Trophoblast cell (in vitro differentiated cells and primary cell): ENCODE data around the gene AUTS2.

Source experiments
- DNase-seq, 2 donors: peaks; one replicate each; pipeline ENCODE4 v3.0.0-alpha.2; 2016
- H2AFZ ChIP-seq: 2 replicates; pipeline ENCODE4 v1.6.1; 2013; ENCODE audit warnings: low read length, moderate library complexity, mild to moderate bottlenecking; ENCODE audit not compliant: insufficient read depth, poor library complexity
- H2AK5ac ChIP-seq: 2 replicates; pipeline ENCODE4 v1.6.1; 2013; ENCODE audit warnings: mild to moderate bottlenecking, low read length
- H2BK120ac ChIP-seq: 2 replicates; pipeline ENCODE4 v1.6.1; 2013; ENCODE audit warnings: low read length, mild to moderate bottlenecking, moderate library complexity; ENCODE audit not compliant: insufficient read depth, poor library complexity
- H2BK12ac ChIP-seq: 2 replicates; pipeline ENCODE4 v1.6.1; 2013; ENCODE audit warnings: mild to moderate bottlenecking, low read length, moderate library complexity
- H2BK5ac ChIP-seq: 2 replicates; pipeline ENCODE4 v1.6.1; 2013; ENCODE audit warnings: low read length, low read depth, moderate library complexity, mild to moderate bottlenecking; ENCODE audit not compliant: poor library complexity
- H3K14ac ChIP-seq: 2 replicates; pipeline ENCODE4 v1.6.1; 2013; ENCODE audit warnings: mild to moderate bottlenecking, low read length
- H3K18ac ChIP-seq: 2 replicates; pipeline ENCODE4 v1.6.1; 2013; ENCODE audit warnings: mild to moderate bottlenecking, low read length
- H3K23ac ChIP-seq: 2 replicates; pipeline ENCODE4 v1.6.1; 2013; ENCODE audit warnings: low read length
- H3K27ac ChIP-seq: 2 replicates; pipeline ENCODE4 v1.5.1; 2013; ENCODE audit warnings: low read depth, mild to moderate bottlenecking, inconsistent platforms, low read length, moderate library complexity
- H3K27me3 ChIP-seq: 2 replicates; pipeline ENCODE4 v1.6.1; 2013; ENCODE audit warnings: inconsistent platforms, mild to moderate bottlenecking, low read length, moderate library complexity; ENCODE audit not compliant: insufficient read depth
- H3K36me3 ChIP-seq, 2 experiments: 1 replicate in 1 of 2; 2 replicates in 1 of 2; pipeline ENCODE4 v1.6.1; 2013; ENCODE audit warnings: low read length in 2 of 2, mild to moderate bottlenecking in 2 of 2, moderate library complexity in 1 of 2; ENCODE audit not compliant: insufficient read depth in 2 of 2, control insufficient read depth in 1 of 2
- H3K4ac ChIP-seq: 2 replicates; pipeline ENCODE4 v1.6.1; 2013; ENCODE audit warnings: low read depth, mild to moderate bottlenecking, low read length, moderate library complexity
- H3K4me1 ChIP-seq, 2 experiments: 1 replicate in 1 of 2; 2 replicates in 1 of 2; pipeline ENCODE4 v1.6.1; 2013; ENCODE audit warnings: low read length in 2 of 2, mild to moderate bottlenecking in 2 of 2, moderate library complexity in 1 of 2; ENCODE audit not compliant: insufficient read depth in 2 of 2, control insufficient read depth in 1 of 2
- H3K4me2 ChIP-seq: 2 replicates; pipeline ENCODE4 v1.6.1; 2013; ENCODE audit warnings: inconsistent platforms, mild to moderate bottlenecking, low read length, moderate library complexity
- H3K4me3 ChIP-seq: 2 replicates; pipeline ENCODE4 v1.5.1; 2013; ENCODE audit warnings: mild to moderate bottlenecking, low read depth, low read length, inconsistent platforms
- H3K79me1 ChIP-seq: one replicate; pipeline ENCODE4 v1.6.1; 2013; ENCODE audit warnings: low read length
- H3K79me2 ChIP-seq: 2 replicates; pipeline ENCODE4 v1.6.1; 2013; ENCODE audit warnings: low read length, mild to moderate bottlenecking; ENCODE audit not compliant: control insufficient read depth, insufficient read depth, poor library complexity
- H3K9ac ChIP-seq: 2 replicates; pipeline ENCODE4 v1.6.1; 2013; ENCODE audit warnings: mild to moderate bottlenecking, low read length
- H3K9me3 ChIP-seq: 2 replicates; pipeline ENCODE4 v1.6.1; 2013; ENCODE audit warnings: low read depth, mild to moderate bottlenecking, control low read depth, inconsistent platforms, low read length; ENCODE audit not compliant: insufficient read depth
- H4K12ac ChIP-seq: 2 replicates; pipeline ENCODE4 v1.6.1; 2013; ENCODE audit warnings: low read depth, mild to moderate bottlenecking, low read length, moderate library complexity
- H4K8ac ChIP-seq: 2 replicates; pipeline ENCODE4 v1.6.1; 2013; ENCODE audit warnings: low read depth, mild to moderate bottlenecking, low read length, moderate library complexity
- H4K91ac ChIP-seq: one replicate; pipeline ENCODE4 v1.6.1; 2013; ENCODE audit warnings: low read depth, mild to moderate bottlenecking, low read length, moderate library complexity
- WGBS: extraction: QIAGEN DNeasy Blood & Tissue Kit; methylation state at CpG from one replicate; pipeline ENCODE4 v1.1.7; 2013; ENCODE audit warnings: missing lambda C conversion rate; ENCODE audit not compliant: insufficient read length, insufficient coverage; ENCODE audit errors: extremely low coverage; 5-methylcytosine and 5-hydroxymethylcytosine counted together

The AUTS2 gene

GRCh38 chr7:69764147-69764546 is 165.9 kb downstream of the AUTS2 start:
- Histone ChIP-seq H3K23ac (no peak overlapping the region), H3K4ac (no peak overlapping the region), H2AK5ac (no peak overlapping the region), H4K91ac (no peak overlapping the region), H3K18ac (no peak overlapping the region), H3K14ac (no peak overlapping the region), H3K27ac (no peak overlapping the region), H3K9me3 (no peaks in the 10 kb centered on the region), H2BK12ac (no peak overlapping the region), H2BK5ac (no peak overlapping the region), H3K36me3 (no peaks in the 10 kb centered on the region), H4K12ac (no peak overlapping the region), H3K4me1 (no peaks in the 10 kb centered on the region), H4K8ac (no peak overlapping the region), H3K4me3 (no peak overlapping the region), H3K4me2 (no peak overlapping the region), H3K79me1 (no peaks in the 10 kb centered on the region), H3K27me3 (no peaks in the 10 kb centered on the region), H2BK120ac (no peak overlapping the region), H2AFZ (no peak overlapping the region), H3K9ac (no peak overlapping the region), H3K79me2 (no peaks in the 10 kb centered on the region)
- no CpG with 5 or more reads among the region's 4 CpGs for WGBS
- no peak for DNase-seq

- no peaks in the 10 kb centered on the region for H3K9me3 ChIP-seq
- no peaks in the 10 kb centered on the region for H3K4me1 ChIP-seq
- no peaks in the 10 kb centered on the region for H3K79me2 ChIP-seq
- H4K91ac ChIP-seq = no peak overlapping the region
- H3K4me2 ChIP-seq = no peak overlapping the region
- H3K27ac ChIP-seq = no peak overlapping the region
- peak in 1 of 2 donors; percentile 14 for DNase-seq
- no peak overlapping the region for H3K4me3 ChIP-seq
- H2AK5ac ChIP-seq = no peak overlapping the region
- no peaks in the 10 kb centered on the region for H3K27me3 ChIP-seq
- no peak overlapping the region for H3K23ac ChIP-seq
- H2BK5ac ChIP-seq = no peak overlapping the region
- H3K79me1 ChIP-seq = no peaks in the 10 kb centered on the region
- WGBS = no CpG with 5 or more reads among the region's 2 CpGs
- H2BK120ac ChIP-seq = no peak overlapping the region
- H4K12ac ChIP-seq = no peak overlapping the region
- H3K36me3 ChIP-seq = no peaks in the 10 kb centered on the region
- no peak overlapping the region for H4K8ac ChIP-seq
- H3K4ac ChIP-seq = no peak overlapping the region
- H2BK12ac ChIP-seq = no peak overlapping the region
- no peak overlapping the region for H3K14ac ChIP-seq
- H3K9ac ChIP-seq = no peak overlapping the region
- no peak overlapping the region for H3K18ac ChIP-seq
- H2AFZ ChIP-seq = no peak overlapping the region
Observed at GRCh38 chr7:69764681-69765080, 166.4 kb downstream of the AUTS2 start.

- H2AK5ac ChIP-seq = no peak overlapping the region
- H3K9me3 ChIP-seq = no peaks in the 10 kb centered on the region
- H3K79me2 ChIP-seq = no peaks in the 10 kb centered on the region
- H4K12ac ChIP-seq = no peak overlapping the region
- H4K8ac ChIP-seq = no peak overlapping the region
- H3K14ac ChIP-seq = no peak overlapping the region
- no peak overlapping the region for H4K91ac ChIP-seq
- no peak overlapping the region for H3K4me2 ChIP-seq
- no peak overlapping the region for H3K4me3 ChIP-seq
- no peak overlapping the region for H3K18ac ChIP-seq
- no peak overlapping the region for H2BK5ac ChIP-seq
- H3K23ac ChIP-seq = no peak overlapping the region
- H3K4ac ChIP-seq = no peak overlapping the region
- no peaks in the 10 kb centered on the region for H3K79me1 ChIP-seq
- no peaks in the 10 kb centered on the region for H3K36me3 ChIP-seq
- H2BK12ac ChIP-seq = no peak overlapping the region
- H3K4me1 ChIP-seq = no peaks in the 10 kb centered on the region
- no peak overlapping the region for H2BK120ac ChIP-seq
- no peak overlapping the region for H2AFZ ChIP-seq
- no peak overlapping the region for H3K9ac ChIP-seq
- no peak for DNase-seq
- WGBS = no CpG with 5 or more reads among the region's 2 CpGs
- H3K27ac ChIP-seq = no peak overlapping the region
- no peaks in the 10 kb centered on the region for H3K27me3 ChIP-seq
Observed at GRCh38 chr7:69765879-69766278, 167.6 kb downstream of the AUTS2 start.

- no peak overlapping the region for H2AK5ac ChIP-seq
- no CpG with 5 or more reads among the region's 1 CpG for whole genome bisulfite sequencing
- H3K18ac ChIP-seq = no peak overlapping the region
- no peak overlapping the region for H3K4me3 ChIP-seq
- no peak for DNase-seq
- no peak overlapping the region for H4K12ac ChIP-seq
- no peaks in the 10 kb centered on the region for H3K9me3 ChIP-seq
- H3K79me1 ChIP-seq = peaks cover 3% of the 10 kb centered on the region
- no peak overlapping the region for H3K27ac ChIP-seq
- H3K9ac ChIP-seq = no peak overlapping the region
- no peak overlapping the region for H3K4me2 ChIP-seq
- no peak overlapping the region for H2BK12ac ChIP-seq
- H3K27me3 ChIP-seq = no peaks in the 10 kb centered on the region
- H4K8ac ChIP-seq = no peak overlapping the region
- no peaks in the 10 kb centered on the region for H3K79me2 ChIP-seq
- no peak overlapping the region for H2BK5ac ChIP-seq
- H3K4ac ChIP-seq = no peak overlapping the region
- no peak overlapping the region for H2AFZ ChIP-seq
- no peak overlapping the region for H2BK120ac ChIP-seq
- no peak overlapping the region for H3K23ac ChIP-seq
- no peak overlapping the region for H4K91ac ChIP-seq
- H3K4me1 ChIP-seq = peaks cover 6 to 7% of the 10 kb centered on the region in 2 experiments
- H3K36me3 ChIP-seq = no peaks in the 10 kb centered on the region
- H3K14ac ChIP-seq = no peak overlapping the region
Observed at GRCh38 chr7:69768986-69769595, 170.8 kb downstream of the AUTS2 start.
